GM19438 (cell line): ENCODE measurements around the gene PLEKHM2.
"Not testable (repeated sequence)": the region's sequence is repeated elsewhere in the genome, so short reads cannot be mapped to it uniquely, and the experiment has no call there.

ENCODE experiments used
- ATAC-seq: cut with Tn5 transposase; IDR thresholded peaks from one replicate; pipeline ENCODE4 v1.9.1; 2021; ENCODE audit warnings: low read depth; ENCODE audit not compliant: unreplicated experiment

The PLEKHM2 gene

GRCh38 chr1:15676688-15677661, 7.1 kb upstream of the PLEKHM2 start:
- no peak for ATAC-seq

- no peak for ATAC-seq
Observed at GRCh38 chr1:15678578-15678977, 5.5 kb upstream of the PLEKHM2 start.

- no peak for ATAC-seq
Observed at GRCh38 chr1:15680131-15680530, 4.0 kb upstream of the PLEKHM2 start.

- ATAC-seq, result no peak
Observed at GRCh38 chr1:15680561-15681348, 3.4 kb upstream of the PLEKHM2 start.

DNA sequence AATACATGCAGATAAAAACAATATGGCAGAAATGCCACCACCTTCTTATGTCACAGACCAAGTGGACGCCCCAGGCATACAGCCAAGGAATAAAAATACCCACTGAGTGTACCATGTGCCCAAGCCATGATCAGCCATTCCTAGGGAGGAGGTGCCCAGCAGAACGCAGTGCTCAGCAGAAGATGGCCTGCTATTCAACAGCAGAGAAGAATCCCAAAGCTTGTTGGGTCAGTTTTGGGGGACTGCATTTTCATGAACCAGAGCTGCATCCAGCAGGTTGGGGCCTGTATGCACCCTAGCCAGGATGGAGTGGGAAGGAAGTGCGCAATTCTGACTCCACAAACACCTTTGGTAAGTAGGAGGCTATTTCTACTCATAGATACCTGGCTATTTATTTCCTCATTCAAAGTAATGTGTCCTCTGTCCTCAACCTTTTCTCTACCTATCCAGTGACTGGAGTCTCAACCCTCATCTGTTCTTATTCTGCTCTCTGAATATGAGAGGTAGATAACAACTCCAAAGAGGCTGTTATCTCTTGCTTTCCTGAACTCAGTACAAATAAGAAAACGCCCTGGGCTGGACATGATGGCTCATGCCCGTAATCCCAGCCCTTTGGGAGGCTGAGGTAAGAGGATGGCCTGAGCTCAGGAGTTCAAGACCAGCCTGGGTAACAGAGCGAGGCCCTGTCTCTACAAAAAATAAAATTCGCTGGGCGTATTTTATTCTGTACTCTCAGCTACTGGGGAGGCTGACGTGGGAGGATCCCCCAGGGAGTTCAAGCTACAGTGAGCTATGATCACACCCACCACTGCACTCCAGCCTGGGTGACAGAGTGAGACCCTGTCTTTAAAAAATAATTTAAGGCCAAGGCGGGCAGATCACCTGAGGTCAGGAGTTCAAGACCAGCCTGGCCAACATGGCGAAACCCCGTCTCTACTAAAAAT, 2.5 kb upstream of the PLEKHM2 start:
- ATAC-seq, result no peak

DNA sequence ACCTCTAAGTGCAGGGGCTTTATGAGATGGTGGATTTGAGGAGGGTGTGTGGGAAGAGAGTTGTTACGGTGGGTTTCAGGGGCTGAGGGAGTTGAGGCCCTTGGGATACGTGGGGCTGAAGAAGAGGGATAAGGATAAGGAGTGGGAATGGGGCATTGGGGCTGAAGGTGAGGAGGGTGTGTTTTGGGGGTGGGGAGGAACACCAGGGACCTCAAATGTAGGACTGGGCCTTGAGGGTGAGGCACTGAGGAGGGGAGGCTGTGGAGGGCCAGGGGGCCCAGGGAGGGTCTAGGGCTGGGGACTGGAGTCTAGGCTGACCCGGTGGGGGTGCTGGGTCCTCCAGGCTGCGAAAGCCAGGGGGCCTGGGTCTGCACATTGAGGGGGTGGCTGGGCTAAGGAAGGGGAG, 1.2 kb upstream of the PLEKHM2 start:
- ATAC-seq, result no peak

- ATAC-seq, result no peak
Observed at GRCh38 chr1:15683345-15684039, 628 bp upstream of the PLEKHM2 start.

GRCh38 chr1:15684468-15685291, 560 bp downstream of the PLEKHM2 start:
- ATAC-seq, result peak; percentile 19

DNA sequence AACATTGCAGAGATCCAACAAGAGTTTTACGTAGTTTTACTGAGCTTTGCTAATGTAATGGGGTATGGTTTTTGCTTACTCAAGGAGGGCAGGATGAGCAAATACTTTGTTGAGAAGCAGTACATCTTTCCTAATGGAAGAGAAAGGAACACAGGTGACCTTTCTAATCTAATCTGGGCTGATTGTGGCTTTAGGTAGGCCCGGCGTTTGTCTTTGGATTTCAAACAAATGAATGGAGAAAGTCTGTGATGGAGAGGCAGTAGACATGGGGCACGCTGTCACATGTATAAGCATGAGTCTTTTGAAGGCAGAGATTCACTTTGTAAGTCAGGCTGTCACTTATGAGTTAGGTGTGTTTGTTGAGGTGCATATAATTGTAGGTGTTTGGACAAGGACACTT, 1.7 kb downstream of the PLEKHM2 start:
- ATAC-seq, result no peak

GRCh38 chr1:15687446-15687845, 3.3 kb downstream of the PLEKHM2 start:
- ATAC-seq, result no peak

- ATAC-seq, result no peak
Observed at GRCh38 chr1:15690317-15690716, 6.2 kb downstream of the PLEKHM2 start.

- no peak for ATAC-seq
Observed at GRCh38 chr1:15691434-15692032, 7.4 kb downstream of the PLEKHM2 start.

- ATAC-seq, result no peak
Observed at GRCh38 chr1:15692121-15692682, 8.1 kb downstream of the PLEKHM2 start.

- ATAC-seq, result no peak
Observed at GRCh38 chr1:15693371-15693770, 9.3 kb downstream of the PLEKHM2 start.

DNA sequence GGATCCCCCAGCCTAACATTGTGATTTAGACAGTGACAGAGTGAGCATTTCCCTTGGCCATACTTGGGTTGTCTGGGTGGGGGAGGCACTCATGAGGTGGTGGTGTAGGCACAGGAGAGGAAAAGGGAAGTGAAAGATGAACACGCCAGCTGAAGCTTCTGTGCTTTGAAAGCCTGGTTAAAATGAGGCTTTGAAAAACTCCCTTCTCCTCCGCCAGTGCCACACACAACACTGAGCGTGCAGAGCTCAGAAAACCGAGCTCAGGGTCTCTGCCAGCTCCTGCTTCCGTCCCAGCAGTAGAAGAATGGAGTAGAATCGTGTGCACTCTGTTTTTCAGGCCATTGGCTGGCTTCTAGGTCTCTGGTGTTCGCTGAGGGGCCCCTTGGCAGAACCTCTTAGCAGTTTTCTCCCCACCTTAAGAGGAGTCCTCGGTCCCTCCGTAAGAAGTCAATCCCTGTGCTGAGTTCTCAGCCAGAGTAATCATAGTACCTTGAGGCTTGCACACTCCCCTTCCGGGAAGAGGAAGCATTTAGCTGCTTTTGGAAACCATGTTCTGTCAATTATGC, 12.9 kb downstream of the PLEKHM2 start:
- peak; percentile 86 for ATAC-seq

DNA sequence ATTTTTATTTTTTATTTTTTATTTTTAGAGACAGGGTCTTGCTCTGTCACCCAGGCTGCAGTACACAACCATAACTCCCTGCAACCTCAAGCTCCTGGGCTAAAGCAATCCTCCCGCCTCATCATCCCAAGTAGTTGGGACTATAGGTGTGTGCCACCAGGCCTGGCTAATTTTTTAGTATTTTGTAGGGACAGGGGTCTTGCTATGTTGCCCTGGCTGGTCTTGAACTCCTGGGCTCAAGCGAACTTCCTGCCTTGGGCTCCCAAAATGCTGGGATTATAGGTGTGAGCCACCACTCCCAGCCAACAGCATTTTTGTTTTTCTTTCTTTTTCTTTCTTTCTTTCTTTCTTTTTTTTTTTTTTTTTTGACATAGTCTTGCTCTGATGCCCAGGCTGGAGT, 14.1 kb downstream of the PLEKHM2 start:
- no peak for ATAC-seq

- ATAC-seq, result not testable (repeated sequence)
Observed at GRCh38 chr1:15699321-15699720, 15.2 kb downstream of the PLEKHM2 start.

DNA sequence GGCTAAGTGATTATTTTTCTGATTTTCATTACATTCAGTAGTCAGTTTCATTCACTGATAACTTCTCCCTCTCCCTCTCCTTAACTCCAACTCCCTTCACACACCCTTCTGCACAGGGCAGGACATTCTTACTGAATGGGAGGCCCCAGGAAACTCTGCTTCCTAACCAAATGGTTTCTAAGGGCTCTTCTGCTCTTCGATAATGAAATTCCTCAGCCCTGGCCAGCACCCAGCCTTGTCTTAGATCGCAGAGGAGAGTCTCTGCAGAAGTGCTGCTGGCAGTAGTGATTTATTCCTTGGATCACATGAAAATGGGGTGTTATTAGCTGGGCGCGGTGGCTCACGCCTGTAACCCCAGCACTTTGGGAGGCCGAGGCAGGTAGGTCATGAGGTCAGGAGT, 16.4 kb downstream of the PLEKHM2 start:
- no peak for ATAC-seq
